ENCODE results near the gene CSTB. TPM values are rescaled to one million over a fixed set of nuclear protein-coding genes. Genes with fewer than 3 reads are reported as not detected.

Gene CSTB
- total RNA-seq, 1 donor from 2014 or later, result 7.7 TPM

GRCh38 chr21:43767984-43768867, 7.9 kb downstream of the CSTB start:
- peak; percentile 79 for DNase-seq (ENCODE audit: low spot score)

DNA sequence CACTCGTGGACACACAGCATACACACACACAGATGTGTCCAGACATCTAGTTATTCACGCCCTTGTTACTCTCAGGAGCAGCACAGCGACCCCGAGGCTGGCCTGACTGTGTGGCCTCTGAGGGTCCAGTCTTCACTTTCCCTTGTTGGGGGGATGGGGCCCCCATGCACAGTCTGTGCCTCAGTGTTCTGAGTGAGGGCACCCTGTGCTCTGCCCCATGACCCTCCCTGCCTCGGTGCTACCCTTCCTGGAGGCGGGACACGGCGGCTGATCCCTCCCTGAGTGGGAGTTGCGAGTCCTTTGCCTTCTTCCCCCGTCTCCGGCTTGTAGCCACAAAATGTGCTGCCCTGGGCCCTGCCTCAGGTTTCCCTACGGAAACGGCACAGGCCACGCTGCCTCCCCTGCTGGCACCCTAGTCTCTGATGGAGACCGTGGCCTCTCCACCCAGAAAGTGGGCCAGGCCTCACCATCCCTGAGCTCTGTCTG, 8.6 kb downstream of the CSTB start:
- DNase-seq (ENCODE audit: low spot score), result no peak

- no peak for DNase-seq (ENCODE audit: low spot score)
These were observed 9.2 kb downstream of the CSTB start for GRCh38 chr21:43766734-43767497.

DNA sequence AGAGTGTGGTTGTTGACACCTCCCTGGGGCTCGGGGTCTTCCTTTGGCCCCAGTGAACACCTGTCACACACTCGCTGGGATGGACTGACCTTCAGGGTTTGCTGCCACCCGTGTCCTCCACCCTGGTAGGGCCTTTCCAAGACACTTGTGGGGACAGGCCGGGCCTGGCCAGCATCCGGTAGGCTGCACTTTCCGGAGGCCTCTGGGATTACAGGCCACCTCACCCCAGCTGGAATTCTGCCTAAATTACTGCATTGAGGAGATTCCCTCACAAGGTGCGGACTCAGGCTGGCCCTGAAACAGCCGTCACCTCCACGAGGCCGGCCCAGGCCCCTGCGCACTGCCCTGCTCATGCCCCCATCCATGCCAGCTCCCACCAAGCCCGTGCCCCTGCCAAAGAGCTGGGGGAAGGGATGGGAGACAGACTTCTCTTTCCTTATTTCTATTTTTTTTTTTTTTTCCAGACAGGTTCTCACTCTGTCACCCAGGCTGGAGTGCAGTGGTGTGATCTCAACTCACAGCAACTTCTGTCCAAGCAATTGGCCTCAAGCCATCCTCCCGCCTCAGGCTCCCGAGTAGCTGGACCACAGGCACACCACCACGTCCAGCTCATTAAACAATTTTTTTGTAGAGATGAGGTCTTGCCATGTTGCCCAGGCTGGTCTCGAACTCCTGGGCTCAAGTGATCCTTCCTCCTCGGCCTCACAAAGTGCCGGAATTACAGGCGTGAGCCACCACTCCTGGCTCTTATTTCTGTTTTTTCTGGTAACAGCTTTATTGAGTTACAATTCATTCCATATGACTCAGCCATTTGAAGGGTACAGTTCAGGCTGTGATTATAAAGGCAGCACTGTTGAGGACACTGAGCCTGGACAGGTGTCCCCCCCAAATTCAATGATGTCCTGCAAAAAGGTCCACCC, 11.3 kb downstream of the CSTB start:
- DNase-seq (ENCODE audit: low spot score), result no peak

DNA sequence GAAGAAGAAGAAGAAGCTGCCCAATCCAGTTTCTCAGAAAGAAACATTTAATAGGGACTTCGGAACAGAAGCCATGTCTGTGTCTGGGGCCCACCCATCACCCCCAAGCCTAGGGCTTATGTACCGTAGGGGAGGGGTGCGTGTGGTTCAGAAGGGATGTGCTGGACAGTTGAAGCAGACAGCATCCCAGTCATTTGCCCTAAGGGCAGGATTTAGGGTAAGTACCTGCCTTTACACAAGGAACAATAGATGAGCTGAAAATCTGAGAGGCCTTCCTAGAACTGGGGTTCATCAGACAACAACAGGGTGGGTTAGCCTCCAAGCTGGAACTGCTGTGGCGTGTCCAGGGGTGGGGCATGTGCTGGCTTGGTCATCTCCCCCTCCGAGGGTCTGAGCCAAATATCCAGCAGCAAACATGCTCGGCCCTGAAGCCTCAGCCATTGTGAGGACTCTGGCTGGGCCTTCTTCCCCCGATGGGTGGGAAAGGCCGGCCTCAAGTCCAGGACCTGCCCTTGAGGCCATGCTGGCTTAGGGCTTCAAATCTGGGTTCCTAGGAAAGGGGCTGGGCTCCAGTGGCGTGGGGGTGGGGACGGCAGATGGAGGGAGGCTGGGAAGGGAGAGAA, 12.1 kb downstream of the CSTB start:
- DNase-seq (ENCODE audit: low spot score), result no peak

GRCh38 chr21:43762303-43763128, 13.6 kb downstream of the CSTB start:
- DNase-seq (ENCODE audit: low spot score), result no peak

DNA sequence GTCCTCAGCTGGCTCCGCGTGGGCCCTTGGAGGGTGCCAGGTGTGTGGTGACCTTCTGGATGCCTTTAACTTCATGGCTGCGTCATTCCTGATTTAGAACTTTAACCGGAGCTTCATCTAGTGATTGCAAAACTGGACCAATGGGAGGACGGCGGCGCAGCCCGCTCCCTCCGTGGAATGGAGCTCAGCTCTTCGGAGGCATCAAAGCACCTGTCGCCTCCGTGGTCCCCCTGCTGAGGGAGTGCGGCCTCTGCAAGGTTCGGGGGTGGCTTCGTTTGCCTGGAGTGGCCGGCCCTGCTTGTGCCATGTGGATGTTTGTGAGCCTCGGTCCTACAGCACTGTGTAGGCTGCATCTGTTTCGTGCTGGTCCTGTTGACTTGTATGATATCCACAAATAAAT, 14.2 kb downstream of the CSTB start:
- DNase-seq (ENCODE audit: low spot score), result no peak

- DNase-seq (ENCODE audit: low spot score), result no peak
These were observed 15.6 kb downstream of the CSTB start for GRCh38 chr21:43760391-43760958.

DNA sequence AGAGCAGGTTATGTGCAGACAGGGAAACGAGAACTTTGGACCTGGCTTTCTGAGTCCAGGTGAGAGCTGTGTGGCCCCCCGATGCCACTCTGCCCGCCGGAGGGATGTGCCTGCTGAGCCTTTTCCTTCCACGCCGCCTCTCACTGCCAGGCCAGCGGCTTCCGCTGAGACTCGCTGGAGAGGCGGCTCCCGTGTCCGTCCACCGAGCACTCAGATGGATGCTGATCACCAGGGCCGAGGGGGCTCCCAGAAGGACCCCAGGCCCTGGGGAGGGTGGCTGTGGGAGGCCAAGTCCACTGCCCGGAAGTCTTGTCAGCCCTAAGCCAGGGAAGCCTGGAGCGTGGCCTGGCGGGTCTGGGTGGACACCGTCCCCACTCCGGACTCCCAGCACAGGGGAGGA, 16.5 kb downstream of the CSTB start:
- no peak for DNase-seq (ENCODE audit: low spot score)

- peak; percentile 29 for DNase-seq (ENCODE audit: low spot score)
These were observed 17.3 kb downstream of the CSTB start for GRCh38 chr21:43758811-43759210.

DNA sequence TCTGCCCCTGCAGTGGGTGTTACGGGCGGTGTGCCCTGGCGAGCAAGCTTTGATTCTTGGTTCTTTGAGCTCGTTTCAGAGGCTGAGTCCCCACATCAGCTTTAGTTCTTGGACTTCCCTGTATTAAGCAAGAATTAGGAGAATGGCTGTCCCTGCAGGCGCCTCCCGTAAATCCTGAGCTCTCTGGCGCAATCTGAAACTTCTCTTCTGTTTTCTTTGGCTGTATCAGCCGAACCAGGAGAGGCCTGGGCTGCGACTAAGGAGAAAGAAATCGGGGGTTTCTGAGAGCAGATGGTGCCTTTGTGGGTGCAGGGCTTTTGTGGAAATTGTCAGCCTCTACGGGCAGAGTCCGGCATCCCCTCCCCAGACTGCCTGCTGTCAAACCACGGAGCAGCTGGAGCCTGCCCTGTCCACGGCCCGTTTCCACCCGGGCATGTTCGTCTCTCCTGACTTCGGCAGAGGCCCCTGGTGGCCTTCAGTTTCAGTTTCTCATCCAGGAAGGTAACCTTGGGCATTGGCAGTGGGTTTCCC, 17.9 kb downstream of the CSTB start:
- peak; percentile 89 for DNase-seq (ENCODE audit: low spot score)

GRCh38 chr21:43757601-43758000, 18.5 kb downstream of the CSTB start:
- no peak for DNase-seq (ENCODE audit: low spot score)

- DNase-seq (ENCODE audit: low spot score), result no peak
These were observed 20.1 kb downstream of the CSTB start for GRCh38 chr21:43755820-43756594.

GRCh38 chr21:43754948-43755781, 20.9 kb downstream of the CSTB start:
- DNase-seq (ENCODE audit: low spot score), result no peak

GRCh38 chr21:43753439-43753799, 22.7 kb downstream of the CSTB start:
- no peak for DNase-seq (ENCODE audit: low spot score)

DNA sequence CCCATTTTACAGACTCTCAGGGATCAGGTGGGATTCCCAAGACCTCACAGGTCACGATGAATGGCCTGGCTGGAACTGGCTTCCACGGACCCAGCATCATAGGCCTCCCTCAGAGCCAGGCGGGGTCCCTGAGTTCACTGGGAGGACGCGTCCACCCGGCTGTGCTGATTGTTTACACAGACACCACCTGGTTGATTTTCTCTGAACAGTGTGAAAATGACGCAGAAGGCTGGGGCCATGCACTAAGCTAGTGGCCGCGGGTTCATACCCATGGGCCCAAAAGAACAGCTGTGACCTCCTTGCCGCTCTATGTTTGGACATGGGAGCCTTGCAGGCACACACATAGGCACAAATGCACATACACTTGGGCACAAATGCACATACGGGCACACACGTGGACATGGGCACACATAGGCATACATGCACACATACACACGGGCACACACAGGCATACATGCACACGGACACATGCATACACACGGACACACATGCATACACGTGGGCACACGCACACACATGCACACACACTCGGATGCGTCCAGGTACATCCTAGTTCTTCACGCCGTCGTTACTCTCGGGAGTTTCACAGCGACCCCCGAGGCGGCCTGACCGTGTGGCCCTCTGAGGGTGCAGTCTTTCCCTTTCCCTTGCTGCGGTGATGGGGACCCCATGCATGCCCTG, 23.2 kb downstream of the CSTB start:
- no peak for DNase-seq (ENCODE audit: low spot score)

- DNase-seq (ENCODE audit: low spot score), result no peak
These were observed 24.0 kb downstream of the CSTB start for GRCh38 chr21:43751955-43752591.

Measured in umbilical cord (tissue), 2 donors.